ENCODE data around the gene MYPN. TPM values are rescaled to one million over a fixed set of nuclear protein-coding genes. Genes with fewer than 3 reads are reported as not detected.

The MYPN gene
- total and polyA plus RNA-seq, 4 donors: 0.01 to 0.08 (median 0.03) TPM; not detected in 1

DNA sequence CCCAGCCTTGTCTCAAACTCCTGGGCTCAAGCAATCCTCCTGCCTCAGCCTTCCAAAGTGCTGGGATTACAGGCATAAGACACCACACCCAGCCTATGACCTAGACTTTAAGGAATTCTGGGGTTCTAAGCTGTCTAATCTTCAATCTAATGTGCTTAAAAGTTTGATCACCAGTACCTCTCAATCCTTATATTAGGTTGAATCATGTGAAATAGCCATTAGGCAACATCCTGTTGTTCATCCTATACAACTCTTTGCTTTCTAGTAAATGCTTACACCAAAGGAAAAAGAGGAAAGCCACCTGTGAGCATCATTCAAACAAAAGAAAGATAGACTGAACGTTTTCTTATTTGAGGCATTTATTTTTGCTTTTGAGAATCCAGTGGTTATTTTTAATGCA, 66.7 kb downstream of the MYPN start:
- Histone ChIP-seq H3K4me3 (ENCODE audit: low read depth in 1 of 3, low read length in 3 of 3) (no peak overlapping the region), H3K9me3 (ENCODE audit: control insufficient read depth in 4 of 4, low read length in 3 of 4) (no peaks in the 10 kb centered on the region)
- 55% methylated on average over 1 of the region's 1 CpG for WGBS

GRCh38 chr10:68176797-68177196, 67.5 kb downstream of the MYPN start:
- Histone ChIP-seq H3K4me3 (ENCODE audit: low read depth in 1 of 3, low read length in 3 of 3) (no peak overlapping the region), H3K36me3 (ENCODE audit: control insufficient read depth in 4 of 4, insufficient read depth in 3 of 4, low read depth in 1 of 4, low read length in 3 of 4) (no peaks in the 10 kb centered on the region), H3K9ac (ENCODE audit: low read depth in 1 of 2, low read length in 2 of 2) (no peak overlapping the region), H3K9me3 (ENCODE audit: control insufficient read depth in 4 of 4, low read length in 3 of 4) (no peaks in the 10 kb centered on the region), H3K4me1 (ENCODE audit: control insufficient read depth in 4 of 4, insufficient read depth in 4 of 4, low read length in 3 of 4) (no peaks in the 10 kb centered on the region), H3K27me3 (ENCODE audit: control insufficient read depth in 4 of 4, insufficient read depth in 4 of 4, low read length in 3 of 4) (no peaks in the 10 kb centered on the region), H3K27ac (ENCODE audit: low read depth in 1 of 2, low read length in 2 of 2) (no peak overlapping the region)
- DNase-seq (ENCODE audit: low spot score): no peak
- no peak for TF ChIP-seq JUND (IDR thresholded peaks at IDR 0.05)
- TF ChIP-seq RAD21 (IDR thresholded peaks at IDR 0.05): no peak
- TF ChIP-seq REST (IDR thresholded peaks at IDR 0.05): no peak
- 87% methylated on average over 4 of the region's 4 CpGs for WGBS

More for the DNA sequence above, 66.7 kb downstream of the MYPN start:
- no peak for DNase-seq (ENCODE audit: low spot score)
- TF ChIP-seq EGR1 (IDR thresholded peaks at IDR 0.05; ENCODE audit: low read depth in 2 of 2) (no peak), SP1 (IDR thresholded peaks at IDR 0.05) (no peak), FOXA1 (IDR thresholded peaks at IDR 0.05) (no peak), RXRA (IDR thresholded peaks at IDR 0.05) (no peak), REST (IDR thresholded peaks at IDR 0.05) (no peak)
- TF ChIP-seq, protein P1, sequence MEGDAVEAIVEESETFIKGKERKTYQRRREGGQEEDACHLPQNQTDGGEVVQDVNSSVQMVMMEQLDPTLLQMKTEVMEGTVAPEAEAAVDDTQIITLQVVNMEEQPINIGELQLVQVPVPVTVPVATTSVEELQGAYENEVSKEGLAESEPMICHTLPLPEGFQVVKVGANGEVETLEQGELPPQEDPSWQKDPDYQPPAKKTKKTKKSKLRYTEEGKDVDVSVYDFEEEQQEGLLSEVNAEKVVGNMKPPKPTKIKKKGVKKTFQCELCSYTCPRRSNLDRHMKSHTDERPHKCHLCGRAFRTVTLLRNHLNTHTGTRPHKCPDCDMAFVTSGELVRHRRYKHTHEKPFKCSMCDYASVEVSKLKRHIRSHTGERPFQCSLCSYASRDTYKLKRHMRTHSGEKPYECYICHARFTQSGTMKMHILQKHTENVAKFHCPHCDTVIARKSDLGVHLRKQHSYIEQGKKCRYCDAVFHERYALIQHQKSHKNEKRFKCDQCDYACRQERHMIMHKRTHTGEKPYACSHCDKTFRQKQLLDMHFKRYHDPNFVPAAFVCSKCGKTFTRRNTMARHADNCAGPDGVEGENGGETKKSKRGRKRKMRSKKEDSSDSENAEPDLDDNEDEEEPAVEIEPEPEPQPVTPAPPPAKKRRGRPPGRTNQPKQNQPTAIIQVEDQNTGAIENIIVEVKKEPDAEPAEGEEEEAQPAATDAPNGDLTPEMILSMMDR (IDR thresholded peaks at IDR 0.05; ENCODE audit: low read depth, low read length, missing input control): no peak
- H3K9ac ChIP-seq (ENCODE audit: low read depth in 1 of 2, low read length in 2 of 2): no peak overlapping the region
- H3K36me3 ChIP-seq (ENCODE audit: control insufficient read depth in 4 of 4, insufficient read depth in 3 of 4, low read depth in 1 of 4, low read length in 3 of 4): no peaks in the 10 kb centered on the region
- no peak overlapping the region for H3K27ac ChIP-seq (ENCODE audit: low read depth in 1 of 2, low read length in 2 of 2)
- H3K27me3 ChIP-seq (ENCODE audit: control insufficient read depth in 4 of 4, insufficient read depth in 4 of 4, low read length in 3 of 4): no peaks in the 10 kb centered on the region
- no peaks in the 10 kb centered on the region for H3K4me1 ChIP-seq (ENCODE audit: control insufficient read depth in 4 of 4, insufficient read depth in 4 of 4, low read length in 3 of 4)

DNA sequence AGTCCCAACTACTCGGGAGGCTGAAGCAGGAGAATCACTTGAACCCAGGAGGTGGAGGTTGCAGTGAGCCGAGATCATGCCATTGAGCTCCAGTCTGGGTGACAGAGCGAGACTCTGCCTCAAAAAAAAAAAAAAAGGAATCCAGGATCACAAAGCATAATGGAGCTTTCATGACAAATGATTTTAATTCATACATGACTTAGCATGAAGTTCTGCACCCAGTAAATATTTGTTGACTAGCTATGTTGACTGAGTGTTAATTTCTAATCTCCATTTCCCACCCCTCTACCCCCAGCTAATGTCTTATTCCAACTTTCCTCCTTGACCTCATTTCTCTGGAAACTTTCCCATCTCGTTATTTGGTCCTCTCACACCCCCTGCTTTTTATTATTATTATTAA, 69.3 kb downstream of the MYPN start:
- Histone ChIP-seq H3K27me3 (ENCODE audit: control insufficient read depth in 4 of 4, insufficient read depth in 4 of 4, low read length in 3 of 4) (no peaks in the 10 kb centered on the region), H3K9ac (ENCODE audit: low read depth in 1 of 2, low read length in 2 of 2) (no peak overlapping the region), H3K4me1 (ENCODE audit: control insufficient read depth in 4 of 4, insufficient read depth in 4 of 4, low read length in 3 of 4) (no peaks in the 10 kb centered on the region), H3K4me3 (ENCODE audit: low read depth in 1 of 3, low read length in 3 of 3) (no peak overlapping the region), H3K36me3 (ENCODE audit: control insufficient read depth in 4 of 4, insufficient read depth in 3 of 4, low read depth in 1 of 4, low read length in 3 of 4) (no peaks in the 10 kb centered on the region), H3K27ac (ENCODE audit: low read depth in 1 of 2, low read length in 2 of 2) (no peak overlapping the region), H3K9me3 (ENCODE audit: control insufficient read depth in 4 of 4, low read length in 3 of 4) (no peaks in the 10 kb centered on the region)
- DNase-seq (ENCODE audit: low spot score): no peak
- WGBS: 88% methylated on average over 4 of the region's 4 CpGs
- TF ChIP-seq TAF1 (conservative IDR thresholded peaks at IDR 0.05) (no peak), SP1 (IDR thresholded peaks at IDR 0.05) (no peak), HNF4G (IDR thresholded peaks at IDR 0.05) (no peak), FOXA1 (IDR thresholded peaks at IDR 0.05) (no peak), REST (IDR thresholded peaks at IDR 0.05) (no peak), GABPA (IDR thresholded peaks at IDR 0.05 in 1 of 2, conservative IDR thresholded peaks at IDR 0.05 in 1 of 2) (no peak), RXRA (IDR thresholded peaks at IDR 0.05) (no peak)
- TF ChIP-seq, protein P1 (IDR thresholded peaks at IDR 0.05; ENCODE audit: low read depth, low read length, missing input control): no peak
